Activated CD4-positive, alpha-beta T cell treated with anti-CD3 and anti-CD28 coated beads for 24 hours (primary cell): ENCODE results near the gene CDC37.
A peak's percentile ranks its signal among the peaks of the same experiment; 100 is the strongest.
"Not testable (repeated sequence)": the region's sequence is repeated elsewhere in the genome, so short reads cannot be mapped to it uniquely, and the experiment has no call there.

Experiments
- DNase-seq, 2 donors: peaks; one replicate each; pipeline ENCODE4 v3.0.0-alpha.2; 2020; ENCODE audit warnings: low read depth in 2 of 2

The CDC37 gene

GRCh38 chr19:10419646-10420443, 16.5 kb upstream of the CDC37 start:
- no peak for DNase-seq

GRCh38 chr19:10419200-10419645, 15.9 kb upstream of the CDC37 start:
- no peak for DNase-seq

GRCh38 chr19:10418485-10419199, 15.3 kb upstream of the CDC37 start:
- DNase-seq: no peak

- DNase-seq: no peak
Observed at GRCh38 chr19:10418235-10418484, 14.8 kb upstream of the CDC37 start.

GRCh38 chr19:10417541-10418234, 14.3 kb upstream of the CDC37 start:
- no peak for DNase-seq

- DNase-seq: peak; percentile 85 to 91
Observed at GRCh38 chr19:10416380-10417257, 13.3 kb upstream of the CDC37 start.

- no peak for DNase-seq
Observed at GRCh38 chr19:10416083-10416379, 12.7 kb upstream of the CDC37 start.

GRCh38 chr19:10412257-10412977, 9.1 kb upstream of the CDC37 start:
- no peak for DNase-seq

- not testable (repeated sequence) for DNase-seq
Observed at GRCh38 chr19:10411224-10411623, 7.9 kb upstream of the CDC37 start.

- DNase-seq: no peak
Observed at GRCh38 chr19:10408511-10409283, 5.4 kb upstream of the CDC37 start.

GRCh38 chr19:10407096-10407495, 3.8 kb upstream of the CDC37 start:
- no peak for DNase-seq

GRCh38 chr19:10406191-10406590, 2.8 kb upstream of the CDC37 start:
- DNase-seq: no peak

- no peak for DNase-seq
Observed at GRCh38 chr19:10404888-10405820, 1.8 kb upstream of the CDC37 start.

GRCh38 chr19:10402441-10403038, 802 bp downstream of the CDC37 start:
- DNase-seq: no peak

GRCh38 chr19:10399878-10400277, 3.5 kb downstream of the CDC37 start:
- DNase-seq: no peak

- DNase-seq: not testable (repeated sequence)
Observed at GRCh38 chr19:10399340-10399739, 4.0 kb downstream of the CDC37 start.

GRCh38 chr19:10398819-10399218, 4.5 kb downstream of the CDC37 start:
- no peak for DNase-seq

GRCh38 chr19:10395917-10396316, 7.4 kb downstream of the CDC37 start:
- DNase-seq: no peak

- DNase-seq: no peak
Observed at GRCh38 chr19:10395436-10395835, 7.9 kb downstream of the CDC37 start.
